NCI-H2029 treated with DMSO at 0.1 percent for 48 hours (cell line): ENCODE data around the gene PIGS.
"Not testable (repeated sequence)": the region's sequence is repeated elsewhere in the genome, so short reads cannot be mapped to it uniquely, and the experiment has no call there.

Source experiments
- DNase-seq: peaks from one replicate; lab custom pipeline; 2025; lab: John Stamatoyannopoulos, UW

The PIGS gene

GRCh38 chr17:28571361-28572122 lies at the start of gene PIGS:
Gene PIGS (minus strand): TSS chr17:28571524. CDS start chr17:28571496, 28 bp downstream.
- peak; percentile 71 for DNase-seq

- no peak for DNase-seq
These were observed 48.7 kb upstream of the PIGS start for GRCh38 chr17:28620010-28620409.

GRCh38 chr17:28618464-28618863 lies 47.1 kb upstream of the PIGS start:
- DNase-seq = no peak

GRCh38 chr17:28616281-28616680 lies 45.0 kb upstream of the PIGS start:
- DNase-seq = no peak

GRCh38 chr17:28615260-28615940 lies 44.1 kb upstream of the PIGS start:
- DNase-seq = no peak

- no peak for DNase-seq
These were observed 42.6 kb upstream of the PIGS start, which contains the start of gene RSKR for GRCh38 chr17:28613931-28614381. Gene RSKR (minus strand): TSS chr17:28614185. CDS start chr17:28614161, 24 bp downstream.

- no peak for DNase-seq
These were observed 41.9 kb upstream of the PIGS start for GRCh38 chr17:28612936-28613872.

GRCh38 chr17:28612531-28612930 lies 41.2 kb upstream of the PIGS start:
- no peak for DNase-seq

GRCh38 chr17:28610376-28610775 lies 39.1 kb upstream of the PIGS start:
- DNase-seq = no peak

- not testable (repeated sequence) for DNase-seq
These were observed 32.7 kb upstream of the PIGS start for GRCh38 chr17:28604031-28604430.

- DNase-seq = peak; percentile 70
These were observed 28.2 kb upstream of the PIGS start for GRCh38 chr17:28599311-28600184.

- DNase-seq = peak; percentile 72
These were observed 27.5 kb upstream of the PIGS start, which contains the start of gene SPAG5 for GRCh38 chr17:28598799-28599310. Gene SPAG5 (minus strand): TSS chr17:28599025. CDS start chr17:28598946, 79 bp downstream.

- no peak for DNase-seq
These were observed 27.1 kb upstream of the PIGS start for GRCh38 chr17:28598389-28598788.

- DNase-seq = no peak
These were observed 26.5 kb upstream of the PIGS start for GRCh38 chr17:28597606-28598383.

- no peak for DNase-seq
These were observed 20.9 kb upstream of the PIGS start for GRCh38 chr17:28592260-28592659.

- DNase-seq = no peak
These were observed 14.5 kb upstream of the PIGS start for GRCh38 chr17:28585851-28586250.

GRCh38 chr17:28584434-28584833 lies 13.1 kb upstream of the PIGS start:
- no peak for DNase-seq

GRCh38 chr17:28582513-28582912 lies 11.2 kb upstream of the PIGS start:
- no peak for DNase-seq

- DNase-seq = no peak
These were observed 9.6 kb upstream of the PIGS start for GRCh38 chr17:28580959-28581358.

GRCh38 chr17:28579526-28579925 lies 8.2 kb upstream of the PIGS start:
- no peak for DNase-seq
